HUES64 (cell line): ENCODE data around the gene CELSR2.

Experiments used
- H3K27ac ChIP-seq: 2 replicates; pipeline ENCODE4 v1.7.0; 2013; ENCODE audit warnings: low read depth, low read length, inconsistent platforms
- H3K27me3 ChIP-seq: 2 replicates; pipeline ENCODE4 v1.6.1; 2013; ENCODE audit warnings: mild to moderate bottlenecking, low read length; ENCODE audit not compliant: insufficient read depth
- H3K36me3 ChIP-seq: 2 replicates; pipeline ENCODE4 v1.6.1; 2013; ENCODE audit warnings: mild to moderate bottlenecking, low read length; ENCODE audit not compliant: insufficient read depth
- H3K4me1 ChIP-seq: 2 replicates; pipeline ENCODE4 v1.6.1; 2013; ENCODE audit warnings: mild to moderate bottlenecking, low read length, moderate library complexity; ENCODE audit not compliant: insufficient read depth
- H3K4me3 ChIP-seq: 2 replicates; pipeline ENCODE4 v1.5.1; 2013; ENCODE audit warnings: mild to moderate bottlenecking, low read length, moderate library complexity
- H3K9ac ChIP-seq: 2 replicates; pipeline ENCODE4 v1.6.1; 2013; ENCODE audit warnings: mild to moderate bottlenecking, low read depth, low read length
- H3K9me3 ChIP-seq: 2 replicates; pipeline ENCODE4 v1.6.1; 2013; ENCODE audit warnings: low read depth, low read length; ENCODE audit not compliant: insufficient read depth
- WGBS: fragments of 150-250, 120-280 bp; methylation state at CpG from one replicate; pipeline ENCODE4 v1.1.7; 2013; ENCODE audit warnings: missing lambda C conversion rate; 5-methylcytosine and 5-hydroxymethylcytosine counted together

CELSR2 gene

GRCh38 chr1:109243860-109244552 lies 5.3 kb upstream of the CELSR2 start:
- Histone ChIP-seq H3K27ac (no peak overlapping the region), H3K4me3 (no peak overlapping the region), H3K4me1 (peaks cover 22% of the 10 kb centered on the region), H3K9ac (no peak overlapping the region), H3K36me3 (0 out of 2 replicates have a peak, but pooled peaks cover under 1% of the 10 kb centered on the region), H3K27me3 (peaks cover 6% of the 10 kb centered on the region; the same call in 1 of the 2 replicates), H3K9me3 (no peaks in the 10 kb centered on the region)
- 90% methylated on average over 8 of the region's 8 CpGs for WGBS

DNA sequence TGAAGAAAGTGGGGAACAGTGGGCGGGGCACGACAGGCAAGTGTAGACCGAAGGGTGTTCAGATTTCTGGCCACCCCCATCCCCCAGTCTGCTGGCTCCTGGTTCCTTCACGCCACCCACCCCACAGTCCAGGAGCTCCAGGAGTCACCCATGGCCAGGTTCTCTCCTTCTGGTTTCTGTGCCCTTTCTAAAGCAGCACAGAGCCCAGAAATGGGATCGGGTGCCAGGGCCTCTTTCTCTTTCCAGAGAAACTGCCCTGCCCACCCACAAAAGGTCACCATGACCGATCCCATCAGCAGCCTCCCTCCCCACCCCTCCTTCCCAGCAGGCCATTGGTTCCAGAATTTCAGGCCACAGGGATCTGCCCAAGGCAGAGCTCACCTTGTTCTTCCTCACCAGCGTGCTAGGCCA lies 3.2 kb upstream of the CELSR2 start:
- H3K27me3 ChIP-seq, result peaks cover 17% of the 10 kb centered on the region
- no peak overlapping the region for H3K27ac ChIP-seq
- H3K4me3 ChIP-seq, result no peak overlapping the region
- H3K9me3 ChIP-seq, result no peaks in the 10 kb centered on the region
- H3K4me1 ChIP-seq, result peaks cover 9% of the 10 kb centered on the region; the same call in 1 of the 2 replicates
- no peaks in the 10 kb centered on the region for H3K36me3 ChIP-seq
- 91% methylated on average over 7 of the region's 7 CpGs for WGBS
- H3K9ac ChIP-seq, result no peak overlapping the region

GRCh38 chr1:109247401-109248365 lies 1.7 kb upstream of the CELSR2 start:
- Histone ChIP-seq H3K4me3 (no peak overlapping the region), H3K27ac (no peak overlapping the region), H3K36me3 (peaks cover 13% of the 10 kb centered on the region; the same call in 1 of the 2 replicates), H3K4me1 (peaks cover 4% of the 10 kb centered on the region; the same call in 1 of the 2 replicates), H3K27me3 (peaks cover 17% of the 10 kb centered on the region), H3K9me3 (no peaks in the 10 kb centered on the region), H3K9ac (no peak overlapping the region)
- 90% methylated on average over 8 of the region's 8 CpGs for WGBS

- Histone ChIP-seq H3K27me3 (peaks cover 17% of the 10 kb centered on the region), H3K9me3 (no peaks in the 10 kb centered on the region), H3K27ac (no peak overlapping the region), H3K9ac (no peak overlapping the region; the same call in 1 of the 2 replicates), H3K4me1 (peaks cover 4% of the 10 kb centered on the region; the same call in 1 of the 2 replicates), H3K4me3 (no peak overlapping the region), H3K36me3 (peaks cover 13% of the 10 kb centered on the region; the same call in 1 of the 2 replicates)
- WGBS, result 79% methylated on average over 7 of the region's 7 CpGs
Measured at GRCh38 chr1:109248444-109248796, 919 bp upstream of the CELSR2 start.

- peaks cover 17% of the 10 kb centered on the region for H3K27me3 ChIP-seq
- H3K9ac ChIP-seq, result peak overlapping the region; percentile 48; the same call in 1 of the 2 replicates
- H3K27ac ChIP-seq, result no peak overlapping the region
- H3K9me3 ChIP-seq, result no peaks in the 10 kb centered on the region
- WGBS, result 4% methylated on average over 80 of the region's 80 CpGs
- peaks cover 13% of the 10 kb centered on the region; the same call in 1 of the 2 replicates for H3K36me3 ChIP-seq
- H3K4me1 ChIP-seq, result peaks cover 18% of the 10 kb centered on the region
- peak overlapping the region; percentile 60 for H3K4me3 ChIP-seq
Measured at GRCh38 chr1:109249654-109250401, 489 bp downstream of the CELSR2 start.

- peaks cover 17% of the 10 kb centered on the region for H3K27me3 ChIP-seq
- no peak overlapping the region for H3K9ac ChIP-seq
- peaks cover 26% of the 10 kb centered on the region for H3K4me1 ChIP-seq
- H3K9me3 ChIP-seq, result no peaks in the 10 kb centered on the region
- peaks cover 13% of the 10 kb centered on the region; the same call in 1 of the 2 replicates for H3K36me3 ChIP-seq
- WGBS, result 93% methylated on average over 33 of the region's 33 CpGs
- no peak overlapping the region for H3K27ac ChIP-seq
- peak overlapping the region; percentile 60 for H3K4me3 ChIP-seq
Measured at GRCh38 chr1:109250454-109251276, 1.3 kb downstream of the CELSR2 start.

GRCh38 chr1:109251277-109252166 lies 2.2 kb downstream of the CELSR2 start:
- Histone ChIP-seq H3K4me1 (peaks cover 26% of the 10 kb centered on the region), H3K27me3 (peaks cover 17% of the 10 kb centered on the region), H3K9me3 (no peaks in the 10 kb centered on the region), H3K36me3 (peaks cover 13% of the 10 kb centered on the region; the same call in 1 of the 2 replicates), H3K4me3 (no peak overlapping the region), H3K9ac (no peak overlapping the region), H3K27ac (no peak overlapping the region)
- WGBS, result 95% methylated on average over 32 of the region's 32 CpGs

GRCh38 chr1:109252167-109252892 lies 3.0 kb downstream of the CELSR2 start:
- Histone ChIP-seq H3K4me3 (no peak overlapping the region), H3K4me1 (peaks cover 26% of the 10 kb centered on the region), H3K9ac (no peak overlapping the region), H3K27ac (no peak overlapping the region), H3K9me3 (no peaks in the 10 kb centered on the region), H3K36me3 (peaks cover 13% of the 10 kb centered on the region; the same call in 1 of the 2 replicates), H3K27me3 (peaks cover 17% of the 10 kb centered on the region)
- 96% methylated on average over 31 of the region's 31 CpGs for WGBS
